ENCODE measurements around the gene CHM.
"Not testable (repeated sequence)": the region's sequence is repeated elsewhere in the genome, so short reads cannot be mapped to it uniquely, and the experiment has no call there.

CHM gene, protein sequence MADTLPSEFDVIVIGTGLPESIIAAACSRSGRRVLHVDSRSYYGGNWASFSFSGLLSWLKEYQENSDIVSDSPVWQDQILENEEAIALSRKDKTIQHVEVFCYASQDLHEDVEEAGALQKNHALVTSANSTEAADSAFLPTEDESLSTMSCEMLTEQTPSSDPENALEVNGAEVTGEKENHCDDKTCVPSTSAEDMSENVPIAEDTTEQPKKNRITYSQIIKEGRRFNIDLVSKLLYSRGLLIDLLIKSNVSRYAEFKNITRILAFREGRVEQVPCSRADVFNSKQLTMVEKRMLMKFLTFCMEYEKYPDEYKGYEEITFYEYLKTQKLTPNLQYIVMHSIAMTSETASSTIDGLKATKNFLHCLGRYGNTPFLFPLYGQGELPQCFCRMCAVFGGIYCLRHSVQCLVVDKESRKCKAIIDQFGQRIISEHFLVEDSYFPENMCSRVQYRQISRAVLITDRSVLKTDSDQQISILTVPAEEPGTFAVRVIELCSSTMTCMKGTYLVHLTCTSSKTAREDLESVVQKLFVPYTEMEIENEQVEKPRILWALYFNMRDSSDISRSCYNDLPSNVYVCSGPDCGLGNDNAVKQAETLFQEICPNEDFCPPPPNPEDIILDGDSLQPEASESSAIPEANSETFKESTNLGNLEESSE

DNA sequence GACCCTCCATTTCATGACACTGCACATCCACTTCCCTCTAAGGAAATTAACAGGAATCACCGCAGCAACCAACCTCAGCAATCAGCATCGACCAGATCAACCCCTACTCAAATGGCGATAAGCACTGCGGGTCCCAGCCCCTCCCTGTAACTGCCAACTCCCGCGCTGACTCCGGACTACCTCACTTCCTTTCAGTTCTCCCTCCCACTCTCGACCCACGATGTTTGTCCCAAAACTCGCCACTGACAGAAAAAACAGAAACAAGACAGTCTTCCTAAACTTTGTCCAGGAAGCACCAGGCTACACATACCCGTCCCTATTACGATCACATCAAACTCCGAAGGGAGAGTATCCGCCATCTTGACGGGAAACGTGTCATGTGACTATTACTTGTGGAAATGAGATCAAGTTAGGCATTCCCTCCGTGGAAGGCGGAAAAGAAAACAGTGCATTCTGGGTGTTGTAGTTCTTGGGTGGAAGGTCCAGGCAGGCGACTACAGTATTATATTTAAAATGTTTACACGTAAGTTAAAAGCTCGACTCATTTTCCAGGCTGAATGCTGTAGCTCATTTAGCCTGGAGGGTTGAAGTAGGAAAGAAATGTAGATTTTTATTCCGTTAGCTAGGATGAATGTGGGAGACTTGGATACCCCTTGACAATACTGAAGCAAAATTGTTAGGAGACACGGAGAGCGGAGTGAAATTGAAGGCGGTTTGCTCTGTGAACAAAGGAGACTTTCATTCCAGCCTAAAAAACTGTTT lies at the start of gene CHM:
Gene CHM (minus strand): TSS at position 385 of the 762 bp plus-strand sequence. CDS start 26 bp downstream, at position 359.
- peak; percentile 82 for DNase-seq

DNA sequence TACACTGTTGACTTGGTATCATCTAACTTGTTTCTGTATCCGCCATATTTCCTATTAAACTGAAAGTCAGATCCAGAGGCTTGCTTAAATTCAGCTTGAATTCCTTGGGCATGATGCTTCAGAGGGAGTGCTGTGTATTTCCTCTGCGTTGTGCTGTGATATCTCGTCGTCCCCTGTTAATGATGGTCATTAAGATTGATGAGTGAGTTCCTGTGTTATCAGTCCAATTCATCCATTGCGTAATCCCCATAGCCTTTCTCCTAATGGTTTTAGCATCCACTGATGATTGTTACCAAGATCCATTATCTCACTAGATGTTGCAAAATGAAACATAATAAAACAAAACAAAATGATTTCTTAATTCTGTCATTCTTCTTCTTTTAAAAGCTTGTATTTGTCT lies 31.3 kb upstream of the CHM start:
- no peak for DNase-seq

DNA sequence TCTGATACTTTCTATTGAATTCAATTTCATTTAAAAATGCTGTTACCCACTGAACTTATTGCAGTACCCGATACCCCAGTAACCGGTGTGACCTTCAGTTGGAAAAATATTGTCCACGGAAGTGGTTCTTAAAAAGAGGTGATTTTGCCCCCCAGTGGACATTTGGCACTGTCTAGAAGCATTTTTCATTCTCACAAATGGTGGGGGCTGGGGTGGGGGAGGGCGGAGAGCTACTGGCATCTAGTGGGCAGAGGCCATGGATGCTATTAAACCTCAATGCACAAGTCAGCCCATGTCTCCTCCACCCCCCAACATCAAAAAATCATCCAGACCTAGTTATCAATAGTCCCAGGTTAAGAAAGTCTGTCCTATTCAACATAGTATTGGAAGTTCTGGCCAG lies 19.6 kb upstream of the CHM start:
- DNase-seq: no peak

DNA sequence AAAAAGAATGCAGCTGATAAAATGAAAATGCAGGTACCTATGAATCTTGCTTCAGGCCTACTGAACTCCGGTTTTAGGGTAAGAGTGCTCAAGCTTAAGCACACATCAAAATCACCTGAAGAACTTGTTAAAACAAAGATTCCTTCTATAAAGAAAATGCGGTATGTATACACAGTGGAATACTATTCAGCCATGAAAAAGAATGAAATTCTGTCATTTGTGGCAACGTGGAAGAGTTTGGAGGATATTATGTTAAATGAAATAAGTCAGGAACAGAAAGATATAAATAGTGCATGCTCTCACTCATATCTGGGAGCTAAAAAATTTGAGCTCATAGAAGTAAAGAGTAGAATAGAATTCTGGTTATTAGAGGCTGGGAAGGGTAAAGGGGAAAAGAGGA lies 14.0 kb upstream of the CHM start:
- DNase-seq: no peak

DNA sequence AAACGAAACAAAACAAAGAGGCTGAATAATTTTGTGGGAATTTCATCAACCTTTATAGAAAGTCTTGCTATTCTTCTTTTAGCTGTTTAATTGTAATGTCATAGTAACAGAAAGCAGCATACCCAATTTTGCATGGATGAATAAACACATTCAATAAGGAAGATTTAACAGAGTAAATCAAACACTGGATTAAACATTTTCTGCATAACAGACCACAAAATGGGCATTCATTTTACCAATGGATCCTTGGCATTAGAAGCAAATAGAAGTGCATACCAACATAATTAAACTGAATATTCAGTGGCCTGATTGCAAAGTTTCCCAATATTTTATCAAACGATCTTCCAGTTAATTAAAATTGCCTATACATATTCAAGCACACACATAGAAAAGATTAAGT lies 4.4 kb upstream of the CHM start:
- no peak for DNase-seq

DNA sequence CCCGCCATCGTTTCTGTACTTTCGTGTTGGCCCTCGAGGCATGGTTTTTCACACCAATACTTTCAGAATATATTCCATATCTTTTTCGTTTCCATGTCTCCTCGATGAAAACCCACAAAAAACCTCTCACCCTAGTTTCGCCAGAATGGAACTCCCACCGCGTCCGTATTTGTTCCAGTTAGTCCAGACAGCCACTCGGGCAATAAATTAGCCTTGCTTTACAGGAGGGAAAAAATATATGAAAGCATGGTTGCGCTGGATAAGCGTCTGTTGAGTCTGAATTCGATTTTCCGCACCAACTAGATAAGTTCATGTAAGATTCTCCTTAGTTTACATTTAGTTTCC lies 550 bp upstream of the CHM start:
- DNase-seq: no peak

DNA sequence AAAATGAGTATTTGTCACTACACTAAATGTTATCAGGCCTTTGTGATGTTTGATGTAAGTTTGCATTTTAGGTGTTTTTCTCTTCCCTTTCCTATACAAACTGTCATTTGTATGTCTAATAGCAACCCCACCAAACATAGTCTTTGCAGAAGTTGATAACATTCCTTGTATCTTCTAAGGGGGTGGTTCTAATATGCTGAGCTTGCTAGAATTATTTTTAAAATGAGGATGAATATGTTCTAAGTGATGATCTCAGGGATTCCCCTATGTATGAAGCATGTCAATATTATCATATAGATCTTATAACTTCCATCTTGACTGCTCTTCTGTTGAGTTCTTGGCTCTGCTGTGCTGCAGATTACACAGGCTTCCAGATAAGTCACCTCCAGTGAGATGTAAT lies 3.1 kb downstream of the CHM start:
- DNase-seq: no peak

DNA sequence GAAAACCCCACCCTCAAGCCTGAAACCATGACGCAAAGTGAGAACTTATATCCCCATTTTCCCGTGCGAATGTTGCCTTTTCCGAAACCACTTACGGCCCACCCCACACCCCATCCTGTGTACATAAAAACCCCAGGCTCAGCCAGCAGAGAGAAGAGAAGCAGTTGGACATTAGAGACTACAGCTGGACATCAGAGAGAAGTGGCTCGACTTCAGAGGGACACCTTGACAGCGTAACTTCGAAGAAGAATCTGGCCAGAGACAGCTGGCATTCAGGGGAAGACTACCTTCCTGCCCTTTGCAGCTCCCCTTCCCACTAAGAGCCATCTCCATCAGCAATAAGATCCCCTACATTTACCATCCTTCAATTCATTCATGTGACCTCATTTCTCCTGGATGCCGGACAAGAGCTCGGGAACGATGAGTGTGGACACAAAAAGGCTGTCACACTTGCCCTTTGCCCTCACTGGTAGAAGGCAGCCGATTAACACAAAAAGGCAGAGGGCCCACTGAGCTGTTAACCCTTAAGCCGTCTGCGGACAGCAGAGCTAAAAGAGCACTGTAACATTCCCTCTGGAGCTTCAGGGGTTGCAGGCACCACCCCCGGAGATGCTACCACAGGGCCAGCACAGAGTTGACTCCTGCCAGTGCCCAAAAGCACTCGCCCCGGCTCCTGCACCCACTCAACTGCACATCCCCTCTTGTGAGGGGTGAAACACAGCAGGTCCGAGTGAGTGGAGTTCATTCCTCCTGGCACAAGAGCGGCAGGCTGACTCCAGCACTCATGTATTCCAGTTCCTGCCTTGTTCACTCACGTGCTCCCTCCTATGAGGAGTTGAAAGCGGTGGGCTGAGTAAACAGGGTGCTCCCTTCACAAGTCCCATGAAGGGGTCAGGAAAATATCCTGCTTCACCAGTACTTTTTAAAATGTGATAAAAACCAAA lies 7.5 kb downstream of the CHM start:
- DNase-seq: no peak

DNA sequence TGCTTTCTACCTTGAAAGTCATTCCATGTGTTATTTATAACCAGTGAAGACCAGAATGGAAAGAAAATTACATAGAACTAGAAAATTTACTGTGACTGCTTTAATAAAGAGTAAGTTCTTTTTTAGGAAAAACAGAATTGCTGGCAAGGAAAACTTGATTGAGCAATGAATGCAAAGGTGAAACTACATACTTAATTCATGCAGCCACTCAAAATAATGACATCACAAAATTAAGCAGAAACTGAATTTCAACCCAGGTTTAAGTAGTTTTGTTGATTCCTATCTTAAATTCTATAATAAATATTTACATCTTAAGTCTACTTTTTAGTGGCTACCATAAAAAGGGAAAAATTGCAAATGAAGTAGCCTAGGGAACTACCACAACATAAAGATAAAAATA lies 14.0 kb downstream of the CHM start:
- no peak for DNase-seq

DNA sequence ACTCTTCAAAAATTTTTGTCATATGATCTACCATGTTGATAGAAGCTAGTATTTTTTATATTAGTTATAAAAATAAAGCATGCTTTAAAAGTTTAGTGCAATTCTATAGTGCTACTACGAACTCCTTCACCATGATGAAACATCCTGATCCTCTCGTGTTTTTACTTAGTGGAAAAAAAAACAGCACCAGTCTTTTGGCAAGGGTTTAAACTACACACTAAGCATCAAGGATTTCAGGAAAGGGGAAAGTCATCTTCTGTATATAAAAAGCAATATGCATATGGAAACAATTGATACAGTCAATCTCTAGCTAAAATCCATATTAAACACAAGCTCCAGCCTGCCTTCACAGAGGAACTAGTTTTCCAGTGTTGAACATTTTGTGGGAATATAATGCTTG lies 18.7 kb downstream of the CHM start:
- no peak for DNase-seq

DNA sequence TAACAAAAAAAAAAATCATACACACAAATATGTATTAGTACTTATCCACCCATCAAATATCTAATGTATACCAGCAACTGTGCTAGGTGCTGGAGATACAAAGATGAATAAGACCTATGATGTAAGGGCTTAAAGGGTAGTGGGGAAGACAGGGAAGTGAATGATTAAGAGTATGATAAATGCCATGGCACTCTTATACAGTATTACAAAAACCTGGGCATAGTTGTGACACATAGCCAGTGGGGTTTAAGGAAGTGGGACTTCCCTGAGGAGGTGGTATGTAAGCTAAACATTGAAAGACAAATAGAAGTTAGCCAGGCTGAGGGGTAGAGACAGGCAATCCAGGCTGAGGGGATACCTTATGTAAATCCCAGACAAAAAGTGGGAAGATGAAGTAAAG lies 23.5 kb downstream of the CHM start:
- no peak for DNase-seq

DNA sequence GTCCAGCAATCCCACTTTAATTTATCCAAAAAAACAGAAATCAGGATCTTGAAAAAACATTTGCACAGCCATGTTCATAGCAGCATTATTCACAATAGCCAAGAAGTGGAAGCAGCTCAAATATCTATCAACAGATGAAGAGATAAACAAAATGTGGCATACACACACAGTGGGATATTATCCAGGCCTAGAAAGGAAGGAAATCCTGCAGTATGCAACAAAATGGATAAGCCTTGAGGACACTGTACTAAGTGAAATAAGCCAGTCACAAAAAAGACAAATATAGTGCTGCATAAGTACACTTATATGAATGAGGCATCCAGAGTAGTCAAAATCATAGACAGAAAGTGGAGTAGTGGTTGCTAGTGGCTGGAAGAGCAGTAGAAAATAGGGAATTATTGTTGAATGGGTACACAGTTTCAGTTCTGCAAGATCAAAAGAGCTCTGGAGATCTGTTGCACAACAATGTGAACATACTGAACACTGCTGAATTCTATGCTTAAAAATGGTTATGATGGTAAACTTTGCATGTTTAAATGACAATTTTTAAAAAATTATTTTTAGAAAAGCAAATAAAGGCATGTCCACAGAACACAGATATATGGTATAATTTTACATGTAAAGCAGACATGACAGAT lies 25.6 kb downstream of the CHM start:
- DNase-seq: no peak

DNA sequence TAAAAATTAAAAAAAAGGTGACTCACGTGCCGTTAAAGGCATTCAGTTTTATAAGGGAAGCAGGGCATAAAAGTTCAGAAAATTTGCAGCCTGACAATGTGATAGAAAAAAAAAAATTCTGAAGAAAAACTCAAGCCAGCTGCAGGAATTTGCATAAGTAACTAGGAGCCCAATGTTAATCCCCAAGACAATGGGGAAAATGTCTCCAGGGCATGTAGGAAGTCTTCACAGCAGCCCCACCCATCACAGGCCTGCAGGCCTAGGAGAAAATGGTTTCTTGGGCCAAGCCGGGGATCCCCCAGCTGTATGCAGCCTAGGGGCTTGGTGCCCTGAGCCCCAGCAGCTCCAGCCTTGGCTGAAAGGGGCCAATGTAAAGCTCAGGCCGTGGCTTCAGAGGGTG lies 31.2 kb downstream of the CHM start:
- no peak for DNase-seq

DNA sequence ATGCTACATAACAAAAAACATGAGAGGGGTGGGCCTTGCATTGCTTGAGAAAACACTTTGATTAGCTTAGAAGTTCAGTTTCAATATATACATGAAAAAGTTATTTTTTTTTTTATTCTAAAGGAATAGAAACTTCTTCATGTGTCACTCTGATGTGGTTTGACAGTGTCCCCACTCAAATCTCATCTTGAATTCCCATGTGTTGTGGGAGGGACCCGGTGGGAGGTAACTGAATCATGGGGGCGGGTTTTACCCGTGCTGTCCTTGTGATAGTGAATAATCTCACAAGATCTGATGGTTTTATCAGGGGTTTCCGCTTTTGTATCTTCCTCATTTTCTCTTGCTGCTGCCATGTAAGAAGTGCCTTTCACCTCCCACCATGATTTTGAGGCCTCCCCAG lies 32.4 kb downstream of the CHM start:
- not testable (repeated sequence) for DNase-seq

DNA sequence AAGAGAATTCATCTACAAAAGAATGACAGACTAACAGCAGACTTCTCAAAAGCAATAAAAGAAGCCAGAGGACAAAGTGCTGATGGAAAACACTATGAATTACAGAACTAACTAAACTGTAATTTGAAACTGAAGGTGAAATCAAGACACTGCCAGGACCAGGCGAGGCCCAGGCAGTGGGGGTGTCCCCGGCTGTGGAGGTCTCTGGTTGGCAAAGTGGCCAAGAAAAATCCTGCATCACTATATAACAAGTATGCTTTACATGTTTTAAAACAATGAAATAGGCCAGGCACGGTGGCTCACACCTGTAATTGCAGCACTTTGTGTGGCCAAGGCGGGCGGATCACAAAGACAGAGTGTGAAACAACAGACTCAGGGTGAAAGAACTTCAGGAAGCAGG lies 32.9 kb downstream of the CHM start:
- no peak for DNase-seq

DNA sequence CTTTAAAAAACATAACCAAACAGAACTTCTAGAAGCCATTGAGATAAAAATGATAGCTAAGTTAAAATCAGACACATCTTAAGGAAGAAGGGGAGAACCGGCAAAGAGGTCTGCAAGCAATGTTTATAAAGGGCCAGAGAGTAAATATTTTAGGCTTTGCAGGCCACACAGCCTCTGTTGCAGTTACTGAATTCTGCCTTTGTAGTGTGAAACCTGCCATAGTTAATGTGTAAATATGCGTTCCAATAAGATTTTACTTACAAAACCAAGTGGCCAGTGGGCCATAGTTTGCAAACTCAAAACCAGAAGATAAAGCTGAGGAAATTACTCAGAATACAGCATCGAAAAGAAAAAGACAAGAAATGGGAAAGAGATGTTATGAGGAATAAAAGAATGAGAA lies 33.6 kb downstream of the CHM start:
- no peak for DNase-seq

DNA sequence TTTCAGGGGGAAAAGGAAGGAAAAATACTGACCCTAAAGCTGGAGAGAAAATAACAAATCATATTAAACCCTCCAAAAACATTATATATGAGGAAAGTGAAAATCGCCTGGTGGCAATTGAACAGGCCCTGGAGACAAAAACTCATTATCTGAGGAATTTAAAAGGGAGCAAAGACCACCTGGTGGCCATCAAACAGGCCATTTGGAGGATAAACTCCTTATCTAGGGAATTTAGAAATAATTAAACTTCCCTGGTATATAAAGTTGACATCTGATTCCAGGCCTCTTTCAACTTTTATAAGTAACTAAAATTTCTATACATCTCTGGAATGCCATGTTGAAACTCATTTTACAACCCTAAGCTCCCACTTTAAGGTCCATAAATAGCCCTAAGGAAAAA lies 35.2 kb downstream of the CHM start:
- no peak for DNase-seq

DNA sequence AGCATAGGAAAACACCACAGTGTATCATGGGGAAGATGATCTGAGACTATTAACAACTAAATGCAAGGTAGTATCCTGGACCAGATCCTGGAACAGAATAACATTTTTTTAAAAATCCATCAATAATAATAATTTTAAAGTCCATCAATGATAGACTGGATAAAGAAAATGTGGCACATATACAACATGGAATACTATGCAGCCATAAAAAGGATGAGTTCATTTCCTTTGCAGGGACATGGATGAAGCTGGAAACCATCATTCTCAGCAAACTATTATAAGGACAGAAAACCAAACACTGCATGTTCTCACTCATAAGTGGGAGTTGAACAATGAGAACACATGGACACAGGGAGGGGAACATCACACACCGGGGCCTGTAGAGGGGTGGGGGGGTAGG lies 37.6 kb downstream of the CHM start:
- not testable (repeated sequence) for DNase-seq

DNA sequence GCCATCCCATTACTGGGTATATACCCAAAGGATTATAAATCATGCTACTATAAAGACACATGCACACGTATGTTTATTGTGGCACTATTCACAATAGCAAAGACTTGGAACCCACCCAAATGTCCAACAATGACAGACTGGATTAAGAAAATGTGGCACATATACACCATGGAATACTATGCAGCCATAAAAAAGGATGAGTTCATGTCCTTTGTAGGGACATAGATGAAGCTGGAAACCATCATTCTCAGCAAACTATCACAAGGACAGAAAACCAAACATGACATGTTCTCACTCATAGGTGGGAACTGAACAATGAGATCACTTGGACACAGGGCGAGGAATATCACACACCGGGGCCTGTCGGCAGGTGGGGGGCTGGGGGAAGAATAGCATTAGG lies 39.5 kb downstream of the CHM start:
- DNase-seq: not testable (repeated sequence)

DNA sequence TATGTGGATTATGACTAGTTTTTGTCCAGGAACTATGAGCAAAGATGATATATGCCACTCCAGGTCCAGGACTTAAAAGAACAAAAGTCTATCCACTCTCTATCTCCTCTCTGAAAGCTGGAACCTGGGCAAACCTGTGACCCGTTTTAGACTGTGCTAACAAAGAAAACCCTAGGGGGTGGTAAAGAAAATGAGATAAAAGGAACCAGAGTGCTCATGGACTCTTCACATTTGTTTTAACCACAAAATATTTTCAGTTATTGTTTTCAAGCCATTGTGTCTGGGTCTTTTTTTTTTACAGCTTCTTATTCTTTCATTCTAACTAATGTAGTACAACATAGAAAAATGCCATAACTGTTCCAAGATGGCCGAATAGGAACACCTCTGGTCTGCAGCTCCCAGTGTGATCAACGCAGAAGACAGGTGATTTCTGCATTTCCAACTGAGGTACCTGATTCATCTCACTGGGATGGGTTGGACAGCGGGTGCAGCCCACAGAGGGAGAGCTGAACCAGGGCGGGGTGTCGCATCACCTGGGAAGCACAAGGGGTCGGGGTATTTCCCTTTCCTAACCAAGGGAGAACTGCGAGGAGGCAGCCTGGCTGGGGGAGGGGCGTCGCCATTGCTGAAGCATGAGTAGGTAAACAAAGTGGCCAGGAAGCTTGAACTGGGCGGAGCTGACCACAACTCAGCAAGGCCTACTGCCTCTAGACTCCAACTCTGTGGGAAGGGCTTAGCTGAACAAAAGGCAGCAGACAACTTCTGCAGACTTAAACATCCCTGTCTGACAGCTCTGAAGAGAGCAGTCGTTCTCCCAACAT lies 45.1 kb downstream of the CHM start:
- no peak for DNase-seq

DNA sequence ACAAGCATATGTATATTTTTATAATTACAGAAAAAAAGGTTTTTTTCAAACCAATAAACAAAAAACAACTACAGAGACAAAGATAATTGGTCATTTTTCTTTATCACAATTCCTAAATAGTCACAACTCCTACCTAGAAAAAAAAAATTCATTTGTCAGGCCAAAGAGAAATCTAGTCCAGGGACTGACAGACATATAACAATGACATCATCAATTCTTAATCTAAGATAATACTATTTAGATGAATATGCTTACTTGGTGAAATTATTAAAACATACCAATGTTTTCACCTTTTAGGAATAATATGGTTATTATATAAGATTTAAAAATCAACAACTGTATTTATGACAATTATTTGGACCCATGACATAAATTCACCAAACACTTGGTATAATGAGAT lies 48.4 kb downstream of the CHM start:
- no peak for DNase-seq

All from left hindlimb (tissue), 1 donor.